COLO829 (cell line): ENCODE measurements around the gene HIBCH.
"Not testable (repeated sequence)": the region's sequence is repeated elsewhere in the genome, so short reads cannot be mapped to it uniquely, and the experiment has no call there.

Source experiments
- DNase-seq: peaks from one replicate; pipeline ENCODE4 v3.0.0; 2012; ENCODE audit warnings: low spot score

Gene HIBCH

DNA sequence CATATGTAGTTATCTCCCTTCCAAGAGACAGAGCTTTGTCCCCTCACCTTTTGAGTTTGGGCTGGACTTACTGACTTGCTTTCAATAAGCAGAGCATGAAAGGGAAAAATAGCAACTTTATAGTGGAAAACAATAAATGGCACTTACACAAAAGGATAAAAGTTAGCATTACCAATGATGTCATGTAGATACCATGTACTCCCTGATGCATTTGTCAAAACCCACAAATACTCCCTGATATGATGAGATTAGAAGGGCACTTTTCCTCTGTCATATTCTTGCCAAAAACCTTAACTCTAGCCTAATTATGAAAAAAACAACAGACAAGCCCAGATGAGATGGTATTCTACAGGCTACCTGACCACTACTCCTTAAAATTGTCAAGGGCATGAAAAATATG is 16.0 kb downstream of the HIBCH start:
- no peak for DNase-seq

- DNase-seq: no peak
These were observed 17.6 kb downstream of the HIBCH start for GRCh38 chr2:190302052-190302451.

- DNase-seq: no peak
These were observed 18.6 kb downstream of the HIBCH start for GRCh38 chr2:190301032-190301431.

DNA sequence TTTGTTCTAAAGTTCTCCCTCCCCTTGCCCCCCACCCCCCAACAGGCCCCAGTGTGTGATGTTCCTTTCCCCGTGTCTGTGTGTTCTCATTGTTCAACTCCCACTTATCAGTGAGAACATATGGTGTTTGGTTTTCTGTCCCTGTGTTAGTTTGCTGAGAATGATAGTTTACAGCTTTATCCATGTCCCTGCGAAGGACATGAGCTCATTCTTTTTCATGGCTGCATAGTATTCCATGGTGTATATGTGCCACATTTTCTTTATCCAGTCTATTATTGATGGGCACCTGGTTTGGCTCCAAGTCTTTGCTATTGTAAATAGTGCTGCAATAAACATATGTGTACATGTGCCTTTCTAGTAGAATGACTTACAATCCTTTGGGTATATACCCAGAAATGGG is 21.7 kb downstream of the HIBCH start:
- DNase-seq: not testable (repeated sequence)

GRCh38 chr2:190283783-190284182 is 35.8 kb downstream of the HIBCH start:
- DNase-seq: no peak

- no peak for DNase-seq
These were observed 38.9 kb downstream of the HIBCH start for GRCh38 chr2:190280565-190281350.

- not testable (repeated sequence) for DNase-seq
These were observed 40.1 kb downstream of the HIBCH start for GRCh38 chr2:190279256-190280134.

DNA sequence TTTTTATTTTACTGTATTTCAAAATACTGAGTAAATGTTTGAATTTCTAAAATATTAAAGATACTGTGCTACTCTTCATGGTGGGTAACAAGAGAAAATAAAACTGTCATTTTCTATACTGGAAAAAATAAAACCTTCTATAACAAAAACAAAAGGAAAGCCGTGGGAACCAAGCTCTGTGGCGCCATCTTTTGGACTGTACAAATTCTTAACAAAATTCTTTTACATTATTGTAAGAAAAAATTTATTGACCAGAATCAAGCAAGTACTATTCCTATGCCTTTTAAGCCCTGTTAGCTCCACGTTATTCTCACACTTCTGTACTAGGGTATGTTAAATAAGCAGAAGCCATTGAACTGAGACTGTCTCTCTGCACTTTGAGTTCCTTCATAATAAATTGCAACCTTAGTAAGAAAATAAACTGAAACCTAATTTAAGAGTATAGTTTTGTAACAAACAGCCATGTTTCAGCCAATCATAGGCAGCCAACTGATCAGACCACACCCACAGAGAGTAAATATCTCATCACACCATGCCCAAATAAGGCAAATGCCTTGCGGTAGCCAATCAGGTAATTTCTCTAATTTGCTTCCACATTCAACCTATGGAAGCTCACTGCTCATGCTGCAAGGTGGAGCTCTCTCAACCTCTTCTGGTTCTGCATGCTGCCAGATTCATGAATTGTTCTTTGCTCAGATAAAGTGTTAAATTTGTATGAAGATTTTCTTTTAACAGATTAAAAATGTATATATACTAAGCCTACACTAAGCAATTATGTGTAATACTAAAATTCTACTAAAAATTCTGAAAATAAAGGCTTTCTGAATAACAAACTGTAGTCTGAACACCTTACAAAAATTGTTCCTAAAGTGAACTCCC is 42.2 kb downstream of the HIBCH start:
- peak; percentile 14 for DNase-seq

DNA sequence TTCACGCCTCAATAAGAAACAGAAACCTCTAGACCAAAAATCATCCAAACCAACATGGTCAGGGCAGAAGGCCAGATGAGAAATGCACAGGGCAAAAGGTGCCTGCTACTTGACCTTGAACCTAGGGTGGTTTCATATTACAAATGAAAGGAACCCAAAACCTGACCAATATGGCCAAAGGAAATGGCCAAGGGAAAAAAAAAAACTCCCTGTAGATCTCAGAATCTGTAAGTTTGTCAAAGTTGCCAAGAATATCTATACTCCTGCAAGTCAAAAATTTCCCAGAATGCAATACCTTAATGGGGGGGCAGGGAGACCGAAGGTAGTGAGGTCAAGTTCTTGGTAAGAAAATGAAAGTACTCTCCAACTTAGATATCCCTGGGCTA is 47.2 kb downstream of the HIBCH start:
- no peak for DNase-seq

- no peak for DNase-seq
These were observed 47.7 kb downstream of the HIBCH start for GRCh38 chr2:190271783-190272456.

- no peak for DNase-seq
These were observed 49.3 kb downstream of the HIBCH start for GRCh38 chr2:190270298-190270697.

GRCh38 chr2:190269699-190270098 is 49.9 kb downstream of the HIBCH start:
- not testable (repeated sequence) for DNase-seq

DNA sequence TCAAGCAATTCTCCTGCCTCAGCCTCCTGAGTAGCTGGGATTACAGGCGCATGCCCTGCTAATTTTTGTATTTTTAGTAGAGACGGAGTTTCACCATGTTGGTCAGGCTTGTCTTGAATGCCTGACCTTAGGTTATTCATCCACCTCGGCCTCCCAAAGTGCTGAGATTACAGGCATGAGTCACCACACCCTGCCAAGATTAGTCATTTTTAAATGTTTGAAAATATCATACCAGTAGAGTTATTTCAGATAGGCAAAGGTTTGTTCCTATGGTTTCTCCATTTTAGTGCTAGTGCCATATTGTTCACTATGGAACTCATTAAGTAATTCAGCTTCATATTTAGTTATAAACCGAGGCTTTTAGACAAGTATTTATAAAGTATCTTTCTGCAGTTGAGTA is 52.3 kb downstream of the HIBCH start:
- peak; percentile 23 for DNase-seq

DNA sequence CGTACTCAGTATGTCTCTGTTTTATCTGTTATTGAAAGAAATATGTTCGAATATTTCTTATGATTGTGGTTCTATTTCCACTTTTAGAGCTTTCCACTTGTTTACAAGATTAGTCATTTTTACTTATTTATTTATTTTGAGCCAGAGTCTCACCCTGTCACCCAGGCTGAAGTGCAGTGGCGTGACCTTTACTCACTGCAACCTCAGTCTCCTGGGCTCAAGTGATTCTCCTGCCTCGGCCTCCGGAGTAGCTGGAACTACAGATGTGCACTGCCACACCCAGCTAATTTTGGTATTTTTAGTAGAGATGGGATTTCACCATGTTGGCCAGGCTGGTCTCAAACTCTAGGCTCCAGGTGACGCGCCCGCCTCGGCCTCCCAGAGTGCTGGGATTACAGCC is 53.3 kb downstream of the HIBCH start:
- DNase-seq: no peak

GRCh38 chr2:190261851-190262250 is 57.8 kb downstream of the HIBCH start:
- no peak for DNase-seq

GRCh38 chr2:190256087-190256486 is 63.5 kb downstream of the HIBCH start:
- DNase-seq: no peak

DNA sequence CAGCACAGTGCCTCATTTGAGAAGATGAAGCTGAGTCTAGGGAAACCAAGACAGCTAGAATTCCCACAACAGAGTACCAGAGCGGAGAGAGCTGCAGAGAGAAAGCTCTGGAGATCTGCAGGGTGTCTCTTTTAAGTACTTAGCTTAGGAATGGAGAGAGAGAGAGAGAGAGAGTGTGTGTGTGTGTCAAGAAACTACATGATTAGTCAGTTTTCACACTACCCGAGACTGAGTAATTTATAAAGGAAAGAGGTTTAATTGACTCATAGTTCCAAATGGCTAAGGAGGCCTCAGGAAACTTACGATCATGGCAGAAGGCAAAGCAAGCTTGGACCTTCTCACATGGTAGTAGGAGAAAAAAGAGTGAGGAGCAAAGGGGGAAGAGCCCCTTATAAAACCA is 64.0 kb downstream of the HIBCH start:
- no peak for DNase-seq

- DNase-seq: no peak
These were observed 65.4 kb downstream of the HIBCH start for GRCh38 chr2:190254063-190254850.

DNA sequence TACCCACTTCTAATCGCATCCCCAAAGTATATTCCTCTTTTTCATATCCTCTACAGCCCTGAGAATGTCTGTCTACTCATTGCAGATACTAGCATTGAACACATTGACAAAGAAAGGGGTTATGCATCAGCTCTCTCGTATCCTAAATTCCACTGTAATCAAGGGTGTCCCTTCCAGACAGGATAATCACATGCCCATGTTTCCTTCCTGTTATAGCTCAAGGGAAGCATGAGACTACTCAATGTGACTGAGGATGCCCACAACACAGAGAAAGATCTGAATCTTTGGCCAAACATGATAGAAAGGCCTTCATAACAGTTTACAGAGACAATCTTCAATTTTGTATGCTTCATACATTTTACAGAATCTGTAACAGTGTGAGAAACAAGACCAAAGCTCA is 69.2 kb downstream of the HIBCH start:
- DNase-seq: peak; percentile 28

DNA sequence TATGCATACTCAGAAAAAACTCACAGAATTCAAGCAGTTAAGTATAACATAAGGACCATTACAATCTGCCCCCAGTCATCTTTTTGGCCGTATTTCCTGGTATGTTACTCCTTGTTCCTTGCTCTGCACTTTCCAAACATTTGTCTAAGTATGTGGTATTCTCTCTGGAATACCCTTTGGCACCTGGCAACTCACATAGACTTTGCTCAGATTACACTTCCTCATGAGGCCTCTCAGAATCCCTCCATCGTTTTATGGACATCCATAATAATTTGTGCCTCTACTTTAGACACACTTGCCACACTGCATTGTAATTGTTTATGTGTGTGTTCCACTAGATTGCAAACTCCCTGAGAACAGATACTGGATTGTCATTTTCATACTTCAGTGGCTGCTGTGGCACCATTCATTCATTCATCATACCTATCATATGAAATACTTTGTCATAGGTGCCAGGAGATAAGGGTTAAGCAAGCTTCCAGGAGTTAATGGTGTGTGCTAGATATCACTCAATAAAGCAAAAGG is 84.0 kb downstream of the HIBCH start:
- no peak for DNase-seq

GRCh38 chr2:190235101-190235500 is 84.5 kb downstream of the HIBCH start:
- DNase-seq: no peak
